Measurements from ENCODE around the gene SLC35B1.
"Not testable (repeated sequence)": the region's sequence is repeated elsewhere in the genome, so short reads cannot be mapped to it uniquely, and the experiment has no call there.

The SLC35B1 gene

DNA sequence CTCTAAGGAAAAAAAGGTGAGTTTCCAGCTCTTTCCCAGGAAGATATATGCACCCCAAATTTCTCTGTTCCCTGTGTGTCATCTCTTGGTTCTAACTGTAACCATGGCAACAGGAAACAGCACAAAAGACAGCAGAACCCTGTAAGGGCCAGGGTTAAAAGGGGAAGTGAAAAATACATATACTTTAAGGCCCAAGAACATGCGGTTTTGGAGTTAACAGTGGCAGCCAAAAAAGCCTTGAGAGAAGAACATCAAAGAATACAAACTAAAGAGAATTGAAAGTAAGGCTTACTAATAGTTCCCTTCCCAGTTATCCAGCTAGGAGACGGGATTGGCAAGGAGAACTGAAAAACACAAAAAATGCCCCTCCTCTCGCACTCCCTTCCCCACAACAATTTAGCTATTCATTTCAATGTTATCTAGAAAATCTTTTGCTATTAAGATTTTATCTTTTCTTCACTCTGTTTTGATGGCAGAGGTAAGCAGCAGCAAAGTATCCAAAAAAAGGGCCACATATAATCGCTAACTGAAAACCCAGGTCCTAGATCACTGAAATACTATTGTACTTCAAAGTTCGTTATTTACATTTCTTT, 31.4 kb downstream of the SLC35B1 start:
- H3K4me3 ChIP-seq (replicated peaks in 1 of 2; ENCODE audit: low read depth in 2 of 2, low read length in 2 of 2) = peak overlapping the region; percentile 75 to 76
- TF ChIP-seq, protein P1, sequence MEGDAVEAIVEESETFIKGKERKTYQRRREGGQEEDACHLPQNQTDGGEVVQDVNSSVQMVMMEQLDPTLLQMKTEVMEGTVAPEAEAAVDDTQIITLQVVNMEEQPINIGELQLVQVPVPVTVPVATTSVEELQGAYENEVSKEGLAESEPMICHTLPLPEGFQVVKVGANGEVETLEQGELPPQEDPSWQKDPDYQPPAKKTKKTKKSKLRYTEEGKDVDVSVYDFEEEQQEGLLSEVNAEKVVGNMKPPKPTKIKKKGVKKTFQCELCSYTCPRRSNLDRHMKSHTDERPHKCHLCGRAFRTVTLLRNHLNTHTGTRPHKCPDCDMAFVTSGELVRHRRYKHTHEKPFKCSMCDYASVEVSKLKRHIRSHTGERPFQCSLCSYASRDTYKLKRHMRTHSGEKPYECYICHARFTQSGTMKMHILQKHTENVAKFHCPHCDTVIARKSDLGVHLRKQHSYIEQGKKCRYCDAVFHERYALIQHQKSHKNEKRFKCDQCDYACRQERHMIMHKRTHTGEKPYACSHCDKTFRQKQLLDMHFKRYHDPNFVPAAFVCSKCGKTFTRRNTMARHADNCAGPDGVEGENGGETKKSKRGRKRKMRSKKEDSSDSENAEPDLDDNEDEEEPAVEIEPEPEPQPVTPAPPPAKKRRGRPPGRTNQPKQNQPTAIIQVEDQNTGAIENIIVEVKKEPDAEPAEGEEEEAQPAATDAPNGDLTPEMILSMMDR (IDR thresholded peaks at IDR 0.05; ENCODE audit: low read depth, low read length) = no peak
- peak; percentile 62 to 64 for DNase-seq (ENCODE audit: low read depth in 2 of 2)

DNA sequence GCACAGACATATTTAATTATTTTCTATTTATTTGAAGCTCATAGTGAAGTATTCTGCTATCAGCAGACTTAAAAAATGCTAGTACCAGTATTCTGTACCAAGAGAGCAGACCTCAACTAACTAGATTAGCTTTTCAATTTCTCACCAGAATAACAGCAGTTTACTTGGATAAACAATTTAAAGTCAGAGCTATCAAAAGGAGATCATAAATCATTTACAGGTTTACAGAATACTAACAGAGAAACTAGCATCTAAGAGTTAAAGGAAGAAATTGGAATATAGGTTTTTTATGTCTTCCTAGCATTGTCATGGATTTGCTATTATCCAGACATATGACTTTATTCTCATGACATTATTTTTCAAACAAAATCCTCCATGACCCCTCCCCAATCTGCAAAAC, 33.3 kb downstream of the SLC35B1 start:
- TF ChIP-seq, protein P1 (IDR thresholded peaks at IDR 0.05; ENCODE audit: low read depth, low read length) = no peak
- no peak overlapping the region for H3K4me3 ChIP-seq (replicated peaks in 1 of 2; ENCODE audit: low read depth in 2 of 2, low read length in 2 of 2)

DNA sequence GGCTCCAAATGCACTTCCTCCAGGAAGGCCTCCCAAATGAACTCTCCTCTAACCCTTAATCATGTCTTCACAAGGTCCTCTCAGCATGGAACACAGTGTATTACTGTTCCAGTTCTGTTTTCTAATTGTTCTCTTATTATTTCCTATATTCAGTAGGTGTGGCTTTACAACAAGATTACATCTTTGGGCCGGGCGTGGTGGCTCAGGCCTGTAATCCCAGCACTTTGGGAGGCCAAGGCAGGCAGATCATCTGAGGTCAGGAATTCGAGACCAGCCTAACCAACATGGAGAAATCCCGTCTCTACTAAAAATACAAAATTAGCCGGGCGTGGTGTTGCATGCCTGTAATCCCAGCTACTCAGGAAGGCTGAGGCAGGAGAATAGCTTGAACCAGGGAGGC, 34.1 kb downstream of the SLC35B1 start:
- H3K4me3 ChIP-seq (replicated peaks in 1 of 2; ENCODE audit: low read depth in 2 of 2, low read length in 2 of 2); DNase-seq (ENCODE audit: low read depth in 2 of 2): not testable (repeated sequence)

More for the DNA sequence above, 33.3 kb downstream of the SLC35B1 start:
- no peak for DNase-seq (ENCODE audit: low read depth in 2 of 2)

DNA sequence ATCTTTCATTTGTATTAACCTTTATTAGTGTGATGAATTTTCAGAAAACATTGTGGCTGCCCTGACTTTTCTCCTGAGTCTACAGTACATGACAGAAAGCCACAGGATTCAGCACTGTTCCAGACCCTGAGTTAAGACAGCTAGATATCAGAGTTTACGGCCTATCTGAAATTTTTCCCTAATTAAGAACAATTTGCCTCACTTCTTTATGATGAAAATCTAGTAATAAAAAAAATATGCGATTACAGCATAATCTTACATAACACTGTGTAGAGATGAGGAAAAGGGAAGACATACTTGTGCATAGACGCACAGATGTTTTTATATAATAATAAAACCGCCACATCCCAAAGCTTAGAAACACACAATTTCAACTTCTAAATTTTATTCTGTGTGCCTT, 37.1 kb downstream of the SLC35B1 start:
- no peak overlapping the region for H3K4me3 ChIP-seq (replicated peaks in 1 of 2; ENCODE audit: low read depth in 2 of 2, low read length in 2 of 2)
- no peak for DNase-seq (ENCODE audit: low read depth in 2 of 2)
- TF ChIP-seq, protein P1 (IDR thresholded peaks at IDR 0.05; ENCODE audit: low read depth, low read length) = no peak

DNA sequence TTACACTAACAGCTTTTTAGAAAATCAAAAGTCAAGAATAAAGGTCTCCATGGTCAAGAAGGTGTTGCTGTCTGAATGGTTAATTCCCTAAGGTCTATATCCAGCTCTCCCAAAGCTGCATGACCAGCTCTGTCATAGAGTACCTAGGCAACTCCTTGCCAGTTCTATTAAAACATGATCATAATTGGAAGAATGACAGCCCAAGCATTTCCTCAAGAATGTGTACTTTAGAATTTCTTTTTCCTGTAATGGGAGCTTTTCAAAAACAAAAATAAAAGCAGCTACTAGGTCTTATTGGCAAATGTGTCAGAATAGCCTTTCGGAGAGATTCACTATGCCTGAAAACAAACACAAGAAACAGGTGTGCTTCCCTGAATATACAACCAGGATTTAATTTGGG, 37.8 kb downstream of the SLC35B1 start:
- TF ChIP-seq, protein P1 (IDR thresholded peaks at IDR 0.05; ENCODE audit: low read depth, low read length) = no peak
- no peak for DNase-seq (ENCODE audit: low read depth in 2 of 2)
- no peak overlapping the region for H3K4me3 ChIP-seq (replicated peaks in 1 of 2; ENCODE audit: low read depth in 2 of 2, low read length in 2 of 2)

DNA sequence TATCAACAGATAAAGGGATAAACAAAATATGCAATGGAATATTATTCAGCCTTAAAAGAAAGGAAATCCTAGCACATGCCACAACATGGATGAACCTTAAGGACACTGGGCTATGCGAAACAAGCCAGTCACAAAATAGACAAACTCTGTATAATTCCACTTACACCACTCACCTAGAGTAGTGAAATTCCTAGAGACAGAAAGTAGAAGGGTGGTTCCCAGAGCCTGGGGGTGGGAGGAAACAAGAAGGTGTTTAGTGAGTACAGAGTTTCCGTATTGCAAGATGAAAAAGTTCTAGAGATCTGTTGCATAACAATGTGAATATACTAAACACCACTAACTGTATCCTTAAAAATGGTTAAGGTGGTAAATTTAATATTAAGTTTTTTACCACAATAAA, 39.9 kb downstream of the SLC35B1 start:
- TF ChIP-seq, protein P1 (IDR thresholded peaks at IDR 0.05; ENCODE audit: low read depth, low read length) = no peak
- no peak for DNase-seq (ENCODE audit: low read depth in 2 of 2)
- H3K4me3 ChIP-seq (replicated peaks in 1 of 2; ENCODE audit: low read depth in 2 of 2, low read length in 2 of 2) = no peak overlapping the region

DNA sequence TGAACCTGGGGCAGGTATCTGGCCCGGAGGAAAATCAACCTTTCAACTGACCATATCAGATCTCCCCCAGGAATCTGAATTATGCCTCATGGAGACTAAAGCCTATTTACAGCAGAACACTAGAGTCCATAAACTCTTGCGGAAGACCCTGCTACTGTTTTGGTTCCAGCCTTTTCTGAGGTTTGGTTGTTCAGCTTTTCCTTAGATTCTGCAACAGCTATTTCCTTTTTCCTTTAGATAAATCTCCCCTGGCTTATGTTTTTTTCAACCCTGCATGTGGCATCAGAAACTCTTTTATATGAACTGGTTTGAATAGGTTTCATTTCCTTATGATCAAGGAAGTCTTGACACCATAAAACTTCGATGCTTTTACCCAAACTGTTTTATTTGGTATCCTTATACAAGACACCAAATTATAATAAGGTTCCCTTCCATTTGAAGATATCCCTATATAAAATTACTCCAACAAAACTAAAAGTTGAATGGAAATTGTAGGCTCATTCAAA, 43.0 kb downstream of the SLC35B1 start:
- TF ChIP-seq, protein P1 (IDR thresholded peaks at IDR 0.05; ENCODE audit: low read depth, low read length) = no peak
- H3K4me3 ChIP-seq (replicated peaks in 1 of 2; ENCODE audit: low read depth in 2 of 2, low read length in 2 of 2) = no peak overlapping the region
- no peak for DNase-seq (ENCODE audit: low read depth in 2 of 2)
